ENCODE results near the gene ARSG. TPM values are rescaled to one million over a fixed set of nuclear protein-coding genes. Genes with fewer than 3 reads are reported as not detected.
"Not testable (repeated sequence)": the region's sequence is repeated elsewhere in the genome, so short reads cannot be mapped to it uniquely, and the experiment has no call there.

The ARSG gene
- polyA plus RNA-seq, 1 of the 3 experiments (the other 2 are of a cell fraction): 0.41 TPM

DNA sequence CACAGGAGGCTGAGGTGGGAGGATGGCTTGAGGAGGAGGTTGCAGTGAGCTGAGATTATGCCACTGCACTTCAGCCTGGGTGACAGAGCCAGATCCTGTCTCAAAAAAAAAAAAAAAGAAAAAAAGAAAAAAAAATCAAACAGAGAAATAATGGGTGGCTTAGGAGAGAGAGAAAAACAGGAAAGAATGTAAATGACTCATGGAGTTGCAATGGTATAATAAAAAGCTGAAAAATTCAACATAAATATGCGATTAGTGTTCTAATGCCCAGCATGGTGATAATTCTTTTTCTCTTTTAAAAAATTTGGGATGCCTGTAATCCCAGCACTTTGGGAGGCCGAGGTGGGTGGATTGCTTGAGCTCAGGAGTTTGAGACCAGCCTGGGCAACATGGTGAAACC, 63.0 kb downstream of the ARSG start:
- peak overlapping the region; percentile 35 for H3K4me2 ChIP-seq
- POLR2A ChIA-PET: not testable (repeated sequence)

DNA sequence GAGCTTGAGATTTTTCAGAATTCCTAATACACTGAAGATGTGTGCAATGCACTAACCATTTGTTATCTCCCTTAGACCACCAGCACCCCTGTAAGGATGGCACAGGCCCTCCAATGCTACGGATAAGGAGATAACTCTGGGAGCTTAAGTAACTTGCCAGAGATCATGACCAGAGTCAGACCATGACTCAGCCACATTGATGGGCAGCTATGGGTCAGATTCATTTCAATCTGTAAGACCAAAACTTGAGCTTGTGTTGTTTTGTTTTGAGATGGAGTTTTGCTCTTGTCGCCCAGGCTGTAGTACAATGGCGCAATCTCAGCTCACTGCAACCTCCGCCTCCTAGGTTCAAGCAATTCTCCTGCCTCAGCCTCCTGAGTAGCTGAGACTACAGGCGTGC, 63.8 kb downstream of the ARSG start:
- WGBS (ENCODE audit: low lambda C conversion rate): 82% methylated on average over 5 of the region's 5 CpGs
- H3K9me2 ChIP-seq; H2AFZ ChIP-seq (ENCODE audit: low read depth); H3F3A ChIP-seq (replicated peaks; ENCODE audit: insufficient read depth); H3K9me3 ChIP-seq; H3K27me3 ChIP-seq (ENCODE audit: insufficient read depth); H3K4me3 ChIP-seq (ENCODE audit: low read depth in 2 of 2, low read length in 1 of 2); POLR2A ChIA-PET; H3K36me3 ChIP-seq (replicated peaks in 1 of 2; ENCODE audit: control insufficient read depth in 1 of 2, insufficient read depth in 2 of 2, low read length in 1 of 2); H3K79me2 ChIP-seq (ENCODE audit: insufficient read depth); H3K9ac ChIP-seq; DNase-seq; H4K20me1 ChIP-seq (ENCODE audit: insufficient read depth): not testable (repeated sequence)
- H3K27ac ChIP-seq (ENCODE audit: low read depth in 2 of 2, low read length in 1 of 2): peak overlapping the region in 1 of 2 experiments; percentile 33; a peak in 1 of 4 replicates
- CTCF ChIA-PET: interaction anchor here (1.2 to 4.7 kb wide), 3 partner anchors 26 to 83 kb away, joined by 3 to 25 read pairs (median 4); no protein-coding TSS in a partner anchor
- TF ChIP-seq FOSL2 (IDR thresholded peaks at IDR 0.05; ENCODE audit: borderline replicate concordance, low read depth): peak; percentile 46; the same call in 1 of the 2 replicates
- TF ChIP-seq, protein P1, sequence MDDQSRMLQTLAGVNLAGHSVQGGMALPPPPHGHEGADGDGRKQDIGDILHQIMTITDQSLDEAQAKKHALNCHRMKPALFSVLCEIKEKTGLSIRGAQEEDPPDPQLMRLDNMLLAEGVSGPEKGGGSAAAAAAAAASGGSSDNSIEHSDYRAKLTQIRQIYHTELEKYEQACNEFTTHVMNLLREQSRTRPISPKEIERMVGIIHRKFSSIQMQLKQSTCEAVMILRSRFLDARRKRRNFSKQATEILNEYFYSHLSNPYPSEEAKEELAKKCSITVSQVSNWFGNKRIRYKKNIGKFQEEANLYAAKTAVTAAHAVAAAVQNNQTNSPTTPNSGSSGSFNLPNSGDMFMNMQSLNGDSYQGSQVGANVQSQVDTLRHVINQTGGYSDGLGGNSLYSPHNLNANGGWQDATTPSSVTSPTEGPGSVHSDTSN (IDR thresholded peaks at IDR 0.05): peak; percentile 76
- H3K4me2 ChIP-seq: peak overlapping the region; percentile 35
- H3K4me1 ChIP-seq (ENCODE audit: control insufficient read depth in 1 of 2, insufficient read depth in 2 of 2, low read depth in 1 of 2, low read length in 1 of 2): peaks cover 5 to 12% of the 10 kb centered on the region in 2 experiments; a peak in 3 of 4 replicates

More for the DNA sequence above, 63.0 kb downstream of the ARSG start:
- H3F3A ChIP-seq (replicated peaks; ENCODE audit: insufficient read depth); H3K9ac ChIP-seq; H3K79me2 ChIP-seq (ENCODE audit: insufficient read depth); H3K9me3 ChIP-seq; H3K27me3 ChIP-seq (ENCODE audit: insufficient read depth); DNase-seq; H3K36me3 ChIP-seq (replicated peaks in 1 of 2; ENCODE audit: control insufficient read depth in 1 of 2, insufficient read depth in 2 of 2, low read length in 1 of 2); H3K9me2 ChIP-seq; H3K4me3 ChIP-seq (ENCODE audit: low read depth in 2 of 2, low read length in 1 of 2); H4K20me1 ChIP-seq (ENCODE audit: insufficient read depth): not testable (repeated sequence)
- Histone ChIP-seq H3K27ac (ENCODE audit: low read depth in 2 of 2, low read length in 1 of 2) (peak overlapping the region in 1 of 2 experiments; percentile 33; a peak in 2 of 4 replicates), H3K4me1 (ENCODE audit: control insufficient read depth in 1 of 2, insufficient read depth in 2 of 2, low read depth in 1 of 2, low read length in 1 of 2) (peaks cover 5 to 12% of the 10 kb centered on the region in 2 experiments; a peak in 3 of 4 replicates), H2AFZ (ENCODE audit: low read depth) (peak overlapping the region; percentile 2; the same call in 1 of the 2 replicates)
- CTCF ChIA-PET: interaction anchor here (1.1 to 4.7 kb wide), 4 partner anchors 26 to 91 kb away, joined by 3 to 25 read pairs (median 4); no protein-coding TSS in a partner anchor
- TF ChIP-seq TCF12 (IDR thresholded peaks at IDR 0.05): peak; percentile 41
- TF ChIP-seq EP300 (IDR thresholded peaks at IDR 0.05; ENCODE audit: borderline replicate concordance in 1 of 2, low read depth in 1 of 2, low read length in 1 of 2): peak in 1 of 2 experiments; percentile 40; a peak in 1 of 4 replicates
- peak; percentile 83 for TF ChIP-seq FOSL2 (IDR thresholded peaks at IDR 0.05; ENCODE audit: borderline replicate concordance, low read depth)
- TF ChIP-seq JUND (IDR thresholded peaks at IDR 0.05): peak; percentile 76; the same call in 1 of the 2 replicates
- 0 out of 2 replicates have a peak, but pooled peaks have one; percentile 28 for TF ChIP-seq TEAD4 (IDR thresholded peaks at IDR 0.05; ENCODE audit: borderline replicate concordance, insufficient read depth)
- WGBS (ENCODE audit: low lambda C conversion rate): 23% methylated on average over 2 of the region's 2 CpGs

DNA sequence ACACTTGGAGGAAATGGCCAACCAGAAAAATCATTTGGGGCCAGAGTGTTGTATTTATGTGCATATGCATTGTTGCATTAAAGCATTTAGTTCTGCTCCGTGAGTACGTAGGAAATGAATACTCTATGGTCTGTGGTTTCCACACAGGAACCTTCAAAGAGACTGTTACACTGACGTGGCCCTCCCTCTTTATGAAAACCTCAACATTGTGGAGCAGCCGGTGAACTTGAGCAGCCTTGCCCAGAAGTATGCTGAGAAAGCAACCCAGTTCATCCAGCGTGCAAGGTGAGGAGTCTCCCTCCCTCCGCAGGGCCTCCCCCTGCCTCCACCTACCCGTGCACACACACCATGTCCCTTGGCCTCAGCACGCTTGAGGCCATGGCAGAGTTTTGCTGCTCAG, 65.2 kb downstream of the ARSG start:
- POLR2A ChIA-PET: no interaction called here
- WGBS (ENCODE audit: low lambda C conversion rate): 78% methylated on average over 8 of the region's 8 CpGs
- CTCF ChIA-PET: interaction anchor here (1.2 to 1.7 kb wide), 2 partner anchors 42 to 109 kb away, joined by 3 to 8 read pairs; no protein-coding TSS in a partner anchor

More for the DNA sequence above, 65.2 kb downstream of the ARSG start:
- Histone ChIP-seq H3K27me3 (ENCODE audit: insufficient read depth) (no peaks in the 10 kb centered on the region), H2AFZ (ENCODE audit: low read depth) (no peak overlapping the region), H3K9me3 (no peaks in the 10 kb centered on the region), H4K20me1 (ENCODE audit: insufficient read depth) (no peaks in the 10 kb centered on the region), H3K9ac (no peak overlapping the region), H3K27ac (ENCODE audit: low read depth in 2 of 2, low read length in 1 of 2) (no peak overlapping the region), H3K4me1 (ENCODE audit: control insufficient read depth in 1 of 2, insufficient read depth in 2 of 2, low read depth in 1 of 2, low read length in 1 of 2) (peaks cover 3 to 12% of the 10 kb centered on the region in 2 experiments; a peak in 3 of 4 replicates), H3K4me2 (no peak overlapping the region), H3K4me3 (ENCODE audit: low read depth in 2 of 2, low read length in 1 of 2) (no peak overlapping the region), H3K36me3 (replicated peaks in 1 of 2; ENCODE audit: control insufficient read depth in 1 of 2, insufficient read depth in 2 of 2, low read length in 1 of 2) (no peaks in the 10 kb centered on the region), H3F3A (replicated peaks; ENCODE audit: insufficient read depth) (no peaks in the 10 kb centered on the region), H3K79me2 (ENCODE audit: insufficient read depth) (no peaks in the 10 kb centered on the region), H3K9me2 (no peaks in the 10 kb centered on the region)
- TF ChIP-seq YY1 (IDR thresholded peaks at IDR 0.05; ENCODE audit: low read depth): no peak
- no peak for TF ChIP-seq RAD21 (IDR thresholded peaks at IDR 0.05; ENCODE audit: low read length)
- no peak for TF ChIP-seq MEF2A (IDR thresholded peaks at IDR 0.05; ENCODE audit: borderline replicate concordance, low read depth)
- no peak for TF ChIP-seq GABPA (IDR thresholded peaks at IDR 0.05; ENCODE audit: low read depth)
- no peak for TF ChIP-seq FOXM1 (IDR thresholded peaks at IDR 0.05; ENCODE audit: low read depth)
- TF ChIP-seq TAF1 (IDR thresholded peaks at IDR 0.05; ENCODE audit: borderline replicate concordance, low read depth, low read length): no peak
- TF ChIP-seq EP300 (IDR thresholded peaks at IDR 0.05; ENCODE audit: borderline replicate concordance in 1 of 2, low read depth in 1 of 2, low read length in 1 of 2): no peak
- TF ChIP-seq NRF1 (IDR thresholded peaks at IDR 0.05; ENCODE audit: low read depth, low read length): no peak
- no peak for TF ChIP-seq EZH2phosphoT487 (IDR thresholded peaks at IDR 0.05; ENCODE audit: borderline replicate concordance, low read depth)
- TF ChIP-seq ELF1 (IDR thresholded peaks at IDR 0.05): no peak
- TF ChIP-seq, protein P2, sequence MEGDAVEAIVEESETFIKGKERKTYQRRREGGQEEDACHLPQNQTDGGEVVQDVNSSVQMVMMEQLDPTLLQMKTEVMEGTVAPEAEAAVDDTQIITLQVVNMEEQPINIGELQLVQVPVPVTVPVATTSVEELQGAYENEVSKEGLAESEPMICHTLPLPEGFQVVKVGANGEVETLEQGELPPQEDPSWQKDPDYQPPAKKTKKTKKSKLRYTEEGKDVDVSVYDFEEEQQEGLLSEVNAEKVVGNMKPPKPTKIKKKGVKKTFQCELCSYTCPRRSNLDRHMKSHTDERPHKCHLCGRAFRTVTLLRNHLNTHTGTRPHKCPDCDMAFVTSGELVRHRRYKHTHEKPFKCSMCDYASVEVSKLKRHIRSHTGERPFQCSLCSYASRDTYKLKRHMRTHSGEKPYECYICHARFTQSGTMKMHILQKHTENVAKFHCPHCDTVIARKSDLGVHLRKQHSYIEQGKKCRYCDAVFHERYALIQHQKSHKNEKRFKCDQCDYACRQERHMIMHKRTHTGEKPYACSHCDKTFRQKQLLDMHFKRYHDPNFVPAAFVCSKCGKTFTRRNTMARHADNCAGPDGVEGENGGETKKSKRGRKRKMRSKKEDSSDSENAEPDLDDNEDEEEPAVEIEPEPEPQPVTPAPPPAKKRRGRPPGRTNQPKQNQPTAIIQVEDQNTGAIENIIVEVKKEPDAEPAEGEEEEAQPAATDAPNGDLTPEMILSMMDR (IDR thresholded peaks at IDR 0.05): no peak
- TF ChIP-seq, protein P3, sequence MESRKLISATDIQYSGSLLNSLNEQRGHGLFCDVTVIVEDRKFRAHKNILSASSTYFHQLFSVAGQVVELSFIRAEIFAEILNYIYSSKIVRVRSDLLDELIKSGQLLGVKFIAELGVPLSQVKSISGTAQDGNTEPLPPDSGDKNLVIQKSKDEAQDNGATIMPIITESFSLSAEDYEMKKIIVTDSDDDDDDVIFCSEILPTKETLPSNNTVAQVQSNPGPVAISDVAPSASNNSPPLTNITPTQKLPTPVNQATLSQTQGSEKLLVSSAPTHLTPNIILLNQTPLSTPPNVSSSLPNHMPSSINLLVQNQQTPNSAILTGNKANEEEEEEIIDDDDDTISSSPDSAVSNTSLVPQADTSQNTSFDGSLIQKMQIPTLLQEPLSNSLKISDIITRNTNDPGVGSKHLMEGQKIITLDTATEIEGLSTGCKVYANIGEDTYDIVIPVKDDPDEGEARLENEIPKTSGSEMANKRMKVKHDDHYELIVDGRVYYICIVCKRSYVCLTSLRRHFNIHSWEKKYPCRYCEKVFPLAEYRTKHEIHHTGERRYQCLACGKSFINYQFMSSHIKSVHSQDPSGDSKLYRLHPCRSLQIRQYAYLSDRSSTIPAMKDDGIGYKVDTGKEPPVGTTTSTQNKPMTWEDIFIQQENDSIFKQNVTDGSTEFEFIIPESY (IDR thresholded peaks at IDR 0.05; ENCODE audit: borderline replicate concordance, low read depth): no peak
- DNase-seq: no peak

Measured in SK-N-SH (cell line).